GM12878 (cell line): ENCODE measurements around the gene BBOF1. TPM values are rescaled to one million over a fixed set of nuclear protein-coding genes. Genes with fewer than 3 reads are reported as not detected.

ENCODE experiments used
- ATAC-seq: fragments of 200-7000 bp; cut with Tn5 transposase; 3 replicates; pipeline ENCODE4 v1.9.1; 2020; ENCODE audit warnings: mild to moderate bottlenecking, moderate library complexity
- BruUV-seq: library from RNA; stranded (reverse); fragments of 400-500 nt; replicated peaks from 2 replicates; lab custom pipeline; 2021; lab: Mats Ljungman, UMichigan
- CTCF ChIA-PET: fragments of 300-600 bp; sonication (Branson Sonifier 250); formaldehyde crosslinking; extraction: SDS; loops from one replicate; lab custom pipeline; 2021; ENCODE audit warnings: inconsistent platforms; lab: Yijun Ruan, JAX
- POLR2A ChIA-PET: fragments of 350-600 bp; formaldehyde crosslinking; extraction: SDS; loops from one replicate; lab custom pipeline; 2021; ENCODE audit warnings: inconsistent platforms; lab: Charles Lee
- RAD21 ChIA-PET: fragments of 300-600 bp; sonication (Branson Sonifier 250); formaldehyde crosslinking; loops from one replicate; lab custom pipeline; 2023; ENCODE audit warnings: antibody characterized with exemption; ENCODE audit not compliant: unreplicated experiment; lab: Charles Lee
- SMC1A ChIA-PET: fragments of 300-600 bp; sonication (Branson Sonifier 250); formaldehyde crosslinking; loops from one replicate; lab custom pipeline; 2023; ENCODE audit not compliant: unreplicated experiment, uncharacterized antibody; lab: Charles Lee
- DNase-seq: peaks from one replicate; pipeline ENCODE4 v3.0.0-alpha.2; 2011; ENCODE audit warnings: low read depth, low spot score
- FAIRE-seq: peaks from 3 replicates; lab custom pipeline; 2011; peaks lifted over from hg19 to GRCh38; lab: Jason Lieb, UNC
- H2AFZ ChIP-seq: 2 replicates; pipeline ENCODE4 v1.6.0; 2011; ENCODE audit warnings: low read depth, low read length, control low read depth; ENCODE audit not compliant: control insufficient read depth
- H3K27ac ChIP-seq: 2 replicates; pipeline ENCODE4 v1.5.1; 2011; ENCODE audit warnings: control low read depth; ENCODE audit not compliant: control insufficient read depth, insufficient read depth
- H3K27me3 ChIP-seq, 2 experiments: replicated peaks in 1 of 2; 2 replicates each; pipeline versions ENCODE4 v1.6.0 to v1.6.1; 2011; ENCODE audit warnings: low read length in 1 of 2; ENCODE audit not compliant: control insufficient read depth in 2 of 2, insufficient read depth in 2 of 2
- H3K36me3 ChIP-seq, 2 experiments: 2 replicates each; pipeline ENCODE4 v1.5.1; 2011; ENCODE audit warnings: low read length in 1 of 2; ENCODE audit not compliant: control insufficient read depth in 2 of 2, insufficient read depth in 2 of 2
- H3K4me1 ChIP-seq: 2 replicates; pipeline ENCODE4 v1.6.1; 2011; ENCODE audit warnings: mild to moderate bottlenecking, low read length, moderate library complexity, mixed read lengths; ENCODE audit not compliant: control insufficient read depth, insufficient read depth
- H3K4me2 ChIP-seq: 2 replicates; pipeline ENCODE4 v1.6.0; 2011; ENCODE audit warnings: control low read depth; ENCODE audit not compliant: control insufficient read depth, insufficient read depth
- H3K4me3 ChIP-seq: fragments of 200-600 bp; sonication (generic); 2 replicates; pipeline ENCODE4 v1.5.1; 2016
- H3K79me2 ChIP-seq: 2 replicates; pipeline ENCODE4 v1.6.0; 2011; ENCODE audit warnings: low read length; ENCODE audit not compliant: control insufficient read depth, insufficient read depth
- H3K9ac ChIP-seq: 2 replicates; pipeline ENCODE4 v1.8.0; 2011; ENCODE audit warnings: low read length, control low read depth, mixed read lengths; ENCODE audit not compliant: control insufficient read depth, insufficient read depth
- H3K9me3 ChIP-seq: replicated peaks from 3 replicates; pipeline ENCODE4 v1.5.1; 2011; ENCODE audit warnings: mild to moderate bottlenecking, low read length; ENCODE audit not compliant: control insufficient read depth, insufficient read depth
- H4K20me1 ChIP-seq: 2 replicates; pipeline ENCODE4 v1.6.0; 2011; ENCODE audit not compliant: control insufficient read depth, insufficient read depth
- ETV6 ChIP-seq, 2 experiments: fragments of 450-650 bp in 1 of 2; IDR thresholded peaks in 1 of 2; conservative IDR thresholded peaks in 1 of 2; 2 replicates each; pipeline ENCODE4 v1.6.1; 2014; ENCODE audit warnings: antibody characterized with exemption in 1 of 2, borderline replicate concordance in 1 of 2, low read depth in 1 of 2, mild to moderate bottlenecking in 1 of 2, moderate library complexity in 1 of 2
- GABPA ChIP-seq: IDR thresholded peaks from 2 replicates; pipeline ENCODE4 v1.6.1; 2014; ENCODE audit warnings: antibody characterized with exemption, low read depth, mild to moderate bottlenecking, inconsistent platforms
- IKZF1 ChIP-seq: fragments of 450-650 bp; conservative IDR thresholded peaks from 2 replicates; pipeline ENCODE4 v1.6.1; 2017; ENCODE audit warnings: antibody characterized with exemption, mild to moderate bottlenecking
- IRF4 ChIP-seq: IDR thresholded peaks from 2 replicates; pipeline ENCODE4 v1.6.1; 2011; ENCODE audit warnings: low read depth, low read length
- NFIC ChIP-seq: IDR thresholded peaks from 2 replicates; pipeline ENCODE4 v1.6.1; 2012; ENCODE audit warnings: low read depth, mild to moderate bottlenecking, inconsistent platforms, low read length, moderate library complexity
- PML ChIP-seq: IDR thresholded peaks from 2 replicates; pipeline ENCODE4 v1.6.1; 2012; ENCODE audit warnings: low read length, inconsistent platforms
- POLR2A ChIP-seq: IDR thresholded peaks from 2 replicates; pipeline ENCODE4 v1.6.1; 2011; ENCODE audit warnings: low read depth, mild to moderate bottlenecking, low read length
- POLR2AphosphoS5 ChIP-seq: IDR thresholded peaks from 2 replicates; pipeline ENCODE4 v1.6.1; 2011; ENCODE audit warnings: mild to moderate bottlenecking, low read length, inconsistent platforms
- POU2F2 ChIP-seq: IDR thresholded peaks from 3 replicates; pipeline ENCODE4 v1.6.1; 2011; ENCODE audit warnings: low read depth, mild to moderate bottlenecking, low read length, borderline replicate concordance
- TAF1 ChIP-seq: IDR thresholded peaks from 2 replicates; pipeline ENCODE4 v1.6.1; 2011; ENCODE audit warnings: mild to moderate bottlenecking, low read depth, low read length, borderline replicate concordance
- TCF3 ChIP-seq: IDR thresholded peaks from 2 replicates; pipeline ENCODE4 v1.6.1; 2012; ENCODE audit warnings: low read depth, mild to moderate bottlenecking, low read length, borderline replicate concordance; ENCODE audit not compliant: insufficient read depth
- WGBS: methylation state at CpG from one replicate; pipeline ENCODE4 v1.1.6; 2016; ENCODE audit warnings: low lambda C conversion rate; ENCODE audit not compliant: insufficient replicate concordance, insufficient coverage; ENCODE audit errors: missing lambda C conversion rate; 5-methylcytosine and 5-hydroxymethylcytosine counted together
- in situ Hi-C: fragments of 300-500 bp; cut with MboI; formaldehyde crosslinking; loops from 9 replicates; pipeline ENCODE4 v1.14.3; 2018; ENCODE audit warnings: mixed read lengths
- intact Hi-C: fragments of 100-400 bp; cut with micrococcal nuclease; formaldehyde crosslinking; loops from one replicate; pipeline ENCODE4 v1.14.2; 2022; ENCODE audit not compliant: unreplicated experiment
- polyA plus RNA-seq, 11 experiments: library from polyadenylated mRNA; depleted of rRNA in 4 of 11; unstranded in 6 of 11; stranded (reverse) in 5 of 11; fragments of >200 nt; fragmentation: Nextera tagmentation in 4 of 11; fragmentation: Illumina TruSeq in 1 of 11; extraction: Ambion mirVana in 4 of 11; extraction: Trizol in 1 of 11; gene quantifications; 1 replicate in 1 of 11; 2 replicates in 10 of 11; pipeline versions ENCODE4 v1.2.1 to v1.2.3, GENCODE V29; 2011 to 2016; ENCODE audit warnings: inconsistent platforms in 2 of 11, missing spikeins in 2 of 11, low read depth in 1 of 11
- total RNA-seq, 4 experiments: library from RNA; depleted of rRNA in 3 of 4; stranded (reverse); fragments of >200 nt in 3 of 4; fragmentation: Illumina TruSeq in 1 of 4; extraction: Trizol in 1 of 4; gene quantifications; 2 replicates each; pipeline versions ENCODE4 v1.2.1 to v1.2.3, GENCODE V29; 2013 to 2021
- TF ChIP-seq, protein P1 (sequence below): fragments of 450-650 bp; formaldehyde crosslinking; IDR thresholded peaks from 2 replicates; pipeline ENCODE4 v1.4.0; 2022; ENCODE audit warnings: mild to moderate bottlenecking, moderate library complexity
- TF ChIP-seq, protein P2 (sequence below): fragments of 450-650 bp; IDR thresholded peaks from 2 replicates; pipeline ENCODE4 v1.6.1; 2017; ENCODE audit warnings: low read depth, mild to moderate bottlenecking, moderate library complexity
- TF ChIP-seq, protein P3 (sequence below): IDR thresholded peaks from 2 replicates; pipeline ENCODE4 v1.6.1; 2011; ENCODE audit warnings: borderline replicate concordance, low read depth, mild to moderate bottlenecking, moderate library complexity, mixed read lengths, low read length; ENCODE audit not compliant: insufficient read depth; ENCODE audit errors: extremely low read length

The BBOF1 gene
- total and polyA plus RNA-seq, 10 of the 15 experiments (the other 5 are each of a cell fraction or from before 2014, with no cell fraction given): 0.50 to 2.6 (median 0.79) TPM

DNA sequence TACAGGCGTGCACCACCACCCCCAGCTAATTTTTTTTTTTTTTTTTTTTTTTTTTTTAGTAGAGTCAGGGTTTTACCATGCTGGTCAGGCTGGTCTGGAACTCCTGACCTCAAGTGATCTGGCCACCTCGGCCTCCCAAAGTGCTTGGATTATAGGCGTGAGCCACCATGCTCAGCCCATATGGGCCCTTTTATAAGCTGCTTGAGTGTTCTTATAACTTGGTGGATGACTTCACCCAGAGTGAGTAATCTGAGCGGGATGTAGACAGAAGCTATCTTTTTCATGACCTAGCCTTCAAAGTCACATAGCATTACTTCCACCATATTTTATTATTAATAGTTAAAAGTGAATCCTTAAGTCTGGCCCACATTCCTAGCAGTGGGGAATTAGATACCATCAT, 16.4 kb downstream of the BBOF1 start:
- H3K9ac ChIP-seq: no peak overlapping the region
- WGBS: 83% methylated on average over 3 of the region's 4 CpGs
- intact Hi-C loops (loop anchor here (5.0 to 10.0 kb wide), 2 partner anchors 308 to 401 kb away; no protein-coding TSS in a partner anchor), in situ Hi-C loops (loop anchor here (25.0 kb wide), 1 partner anchor 298 kb away; no protein-coding TSS in a partner anchor)
- H3K27me3 ChIP-seq: no peaks in the 10 kb centered on the region
- H3K4me3 ChIP-seq: no peak overlapping the region
- H3K9me3 ChIP-seq: no peaks in the 10 kb centered on the region
- no peak overlapping the region for H3K4me2 ChIP-seq
- DNase-seq: no peak
- no TSS peak for BruUV-seq
- ChIA-PET SMC1A (interaction anchor here (0.6 kb wide), 2 partner anchors 14 to 1521 kb away, joined by 3 read pairs; no protein-coding TSS in a partner anchor), CTCF (interaction anchor here (0.6 to 1.0 kb wide), 4 partner anchors 8 to 532 kb away, joined by 3 to 5 read pairs (median 4); no protein-coding TSS in a partner anchor), POLR2A (interaction anchor here (0.5 to 0.6 kb wide), 2 partner anchors 35 to 237 kb away, joined by 3 read pairs; no protein-coding TSS in a partner anchor), RAD21 (no interaction called here)
- no peak overlapping the region for H2AFZ ChIP-seq
- H3K4me1 ChIP-seq: no peaks in the 10 kb centered on the region
- no peaks in the 10 kb centered on the region for H3K36me3 ChIP-seq
- no peak overlapping the region for H3K27ac ChIP-seq
- no peaks in the 10 kb centered on the region for H3K79me2 ChIP-seq
- no peak for FAIRE-seq
- no peaks in the 10 kb centered on the region for H4K20me1 ChIP-seq
- ATAC-seq: no peak
- TF ChIP-seq TAF1: no peak
- TF ChIP-seq TCF3: no peak
- TF ChIP-seq, protein P1, sequence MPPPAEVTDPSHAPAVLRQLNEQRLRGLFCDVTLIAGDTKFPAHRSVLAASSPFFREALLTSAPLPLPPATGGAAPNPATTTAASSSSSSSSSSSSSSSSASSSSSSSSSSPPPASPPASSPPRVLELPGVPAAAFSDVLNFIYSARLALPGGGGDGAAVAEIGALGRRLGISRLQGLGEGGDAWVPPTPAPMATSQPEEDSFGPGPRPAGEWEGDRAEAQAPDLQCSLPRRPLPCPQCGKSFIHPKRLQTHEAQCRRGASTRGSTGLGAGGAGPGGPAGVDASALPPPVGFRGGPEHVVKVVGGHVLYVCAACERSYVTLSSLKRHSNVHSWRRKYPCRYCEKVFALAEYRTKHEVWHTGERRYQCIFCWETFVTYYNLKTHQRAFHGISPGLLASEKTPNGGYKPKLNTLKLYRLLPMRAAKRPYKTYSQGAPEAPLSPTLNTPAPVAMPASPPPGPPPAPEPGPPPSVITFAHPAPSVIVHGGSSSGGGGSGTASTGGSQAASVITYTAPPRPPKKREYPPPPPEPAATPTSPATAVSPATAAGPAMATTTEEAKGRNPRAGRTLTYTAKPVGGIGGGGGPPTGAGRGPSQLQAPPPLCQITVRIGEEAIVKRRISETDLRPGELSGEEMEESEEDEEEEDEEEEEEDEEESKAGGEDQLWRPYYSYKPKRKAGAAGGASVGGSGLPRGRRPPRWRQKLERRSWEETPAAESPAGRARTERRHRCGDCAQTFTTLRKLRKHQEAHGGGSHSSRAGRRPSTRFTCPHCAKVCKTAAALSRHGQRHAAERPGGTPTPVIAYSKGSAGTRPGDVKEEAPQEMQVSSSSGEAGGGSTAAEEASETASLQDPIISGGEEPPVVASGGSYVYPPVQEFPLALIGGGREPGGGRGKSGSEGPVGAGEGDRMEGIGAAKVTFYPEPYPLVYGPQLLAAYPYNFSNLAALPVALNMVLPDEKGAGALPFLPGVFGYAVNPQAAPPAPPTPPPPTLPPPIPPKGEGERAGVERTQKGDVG (CRISPR knock-in tag): no peak
- no peak for TF ChIP-seq POU2F2
- TF ChIP-seq PML: no peak
- TF ChIP-seq, protein P2, sequence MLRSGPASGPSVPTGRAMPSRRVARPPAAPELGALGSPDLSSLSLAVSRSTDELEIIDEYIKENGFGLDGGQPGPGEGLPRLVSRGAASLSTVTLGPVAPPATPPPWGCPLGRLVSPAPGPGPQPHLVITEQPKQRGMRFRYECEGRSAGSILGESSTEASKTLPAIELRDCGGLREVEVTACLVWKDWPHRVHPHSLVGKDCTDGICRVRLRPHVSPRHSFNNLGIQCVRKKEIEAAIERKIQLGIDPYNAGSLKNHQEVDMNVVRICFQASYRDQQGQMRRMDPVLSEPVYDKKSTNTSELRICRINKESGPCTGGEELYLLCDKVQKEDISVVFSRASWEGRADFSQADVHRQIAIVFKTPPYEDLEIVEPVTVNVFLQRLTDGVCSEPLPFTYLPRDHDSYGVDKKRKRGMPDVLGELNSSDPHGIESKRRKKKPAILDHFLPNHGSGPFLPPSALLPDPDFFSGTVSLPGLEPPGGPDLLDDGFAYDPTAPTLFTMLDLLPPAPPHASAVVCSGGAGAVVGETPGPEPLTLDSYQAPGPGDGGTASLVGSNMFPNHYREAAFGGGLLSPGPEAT: no peak
- TF ChIP-seq POLR2AphosphoS5: no peak
- TF ChIP-seq IRF4: no peak
- TF ChIP-seq NFIC: no peak
- TF ChIP-seq IKZF1: no peak
- TF ChIP-seq, protein P3, sequence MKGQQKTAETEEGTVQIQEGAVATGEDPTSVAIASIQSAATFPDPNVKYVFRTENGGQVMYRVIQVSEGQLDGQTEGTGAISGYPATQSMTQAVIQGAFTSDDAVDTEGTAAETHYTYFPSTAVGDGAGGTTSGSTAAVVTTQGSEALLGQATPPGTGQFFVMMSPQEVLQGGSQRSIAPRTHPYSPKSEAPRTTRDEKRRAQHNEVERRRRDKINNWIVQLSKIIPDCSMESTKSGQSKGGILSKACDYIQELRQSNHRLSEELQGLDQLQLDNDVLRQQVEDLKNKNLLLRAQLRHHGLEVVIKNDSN: no peak
- TF ChIP-seq POLR2A: no peak
- TF ChIP-seq GABPA: no peak
- no peak for TF ChIP-seq ETV6 (conservative IDR thresholded peaks at IDR 0.05 in 1 of 2, IDR thresholded peaks at IDR 0.05 in 1 of 2; ENCODE audit: borderline replicate concordance in 1 of 2, low read depth in 1 of 2)
